ENCODE measurements around the gene NACC2. TPM values are rescaled to one million over a fixed set of nuclear protein-coding genes. Genes with fewer than 3 reads are reported as not detected.

The NACC2 gene
- total RNA-seq, 1 experiment from 2014 or later = not detected

DNA sequence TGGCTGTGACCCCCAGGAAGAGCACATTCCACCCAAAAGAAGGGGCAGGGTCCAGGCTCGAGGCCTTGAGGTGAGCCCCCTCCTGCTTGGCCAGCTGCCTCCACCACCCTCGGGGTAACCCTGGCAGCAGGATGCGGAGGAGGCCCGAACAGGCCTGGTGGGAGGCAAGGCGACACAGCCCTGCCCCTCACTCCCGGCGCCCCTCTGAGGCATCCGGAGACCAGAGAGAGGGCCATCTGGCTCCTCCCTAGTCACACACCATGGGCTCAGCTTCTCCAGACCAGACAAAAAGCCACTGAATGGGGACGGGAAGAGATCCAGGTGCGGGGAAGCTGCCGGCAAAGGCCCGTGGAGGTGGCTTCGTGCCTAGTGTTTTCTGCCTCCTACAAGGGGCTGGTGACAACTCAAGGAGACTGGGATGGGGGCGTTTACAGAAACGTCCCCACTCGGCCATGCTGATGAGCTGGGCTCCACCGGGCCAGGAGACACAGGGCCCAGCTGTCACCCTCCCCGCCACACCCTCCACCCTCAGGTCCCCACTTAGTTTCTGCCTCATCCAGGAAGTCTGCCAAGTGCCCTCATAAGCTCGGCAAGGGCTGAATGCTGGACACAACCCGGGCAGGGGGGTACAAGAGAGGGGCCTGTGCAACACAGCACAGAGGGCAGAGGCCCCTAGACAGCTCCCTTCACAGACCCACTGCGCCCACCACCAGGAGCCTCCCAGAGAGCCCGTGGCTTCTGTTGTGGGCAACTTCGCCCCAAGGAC lies 41.9 kb downstream of the NACC2 start:
- no peak for DNase-seq
- Histone ChIP-seq H3K4me3 (ENCODE audit: low read length) (no peak overlapping the region), H2AFZ (ENCODE audit: low read length) (no peak overlapping the region), H3K4me2 (ENCODE audit: low read depth, low read length, poor library complexity, severe bottlenecking) (no peak overlapping the region), H3K27me3 (ENCODE audit: low read length) (no peaks in the 10 kb centered on the region), H3K9ac (ENCODE audit: low read length) (no peak overlapping the region), H3K9me3 (ENCODE audit: low read length) (no peaks in the 10 kb centered on the region), H3K27ac (ENCODE audit: low read length) (no peak overlapping the region), H3K79me2 (ENCODE audit: low read length) (no peaks in the 10 kb centered on the region), H3K36me3 (ENCODE audit: insufficient read depth, low read length) (no peaks in the 10 kb centered on the region), H3K9me2 (replicated peaks; ENCODE audit: insufficient read depth, low read length) (no peaks in the 10 kb centered on the region), H3K4me1 (ENCODE audit: low read length) (peaks cover 29% of the 10 kb centered on the region), H4K20me1 (ENCODE audit: insufficient read depth, low read depth, low read length) (peaks cover 7% of the 10 kb centered on the region; the same call in 1 of the 2 replicates)

- peaks cover 22% of the 10 kb centered on the region for H3K4me1 ChIP-seq (ENCODE audit: low read length)
- no peak overlapping the region for H2AFZ ChIP-seq (ENCODE audit: low read length)
- H3K4me2 ChIP-seq (ENCODE audit: low read depth, low read length, poor library complexity, severe bottlenecking) = no peak overlapping the region
- peaks cover 7% of the 10 kb centered on the region; the same call in 1 of the 2 replicates for H4K20me1 ChIP-seq (ENCODE audit: insufficient read depth, low read depth, low read length)
- H3K79me2 ChIP-seq (ENCODE audit: low read length) = no peaks in the 10 kb centered on the region
- no peaks in the 10 kb centered on the region for H3K9me3 ChIP-seq (ENCODE audit: low read length)
- no peak overlapping the region for H3K9ac ChIP-seq (ENCODE audit: low read length)
- no peaks in the 10 kb centered on the region for H3K9me2 ChIP-seq (replicated peaks; ENCODE audit: insufficient read depth, low read length)
- no peak overlapping the region for H3K27ac ChIP-seq (ENCODE audit: low read length)
- no peaks in the 10 kb centered on the region for H3K36me3 ChIP-seq (ENCODE audit: insufficient read depth, low read length)
- no peak for DNase-seq
- H3K4me3 ChIP-seq (ENCODE audit: low read length) = no peak overlapping the region
- no peaks in the 10 kb centered on the region for H3K27me3 ChIP-seq (ENCODE audit: low read length)
Observed at GRCh38 chr9:136052472-136052880, 42.6 kb downstream of the NACC2 start.

- Histone ChIP-seq H3K9ac (ENCODE audit: low read length) (no peak overlapping the region), H3K9me3 (ENCODE audit: low read length) (no peaks in the 10 kb centered on the region), H3K27ac (ENCODE audit: low read length) (no peak overlapping the region), H3K27me3 (ENCODE audit: low read length) (no peaks in the 10 kb centered on the region), H2AFZ (ENCODE audit: low read length) (no peak overlapping the region), H3K79me2 (ENCODE audit: low read length) (no peaks in the 10 kb centered on the region), H3K4me2 (ENCODE audit: low read depth, low read length, poor library complexity, severe bottlenecking) (no peak overlapping the region), H3K9me2 (replicated peaks; ENCODE audit: insufficient read depth, low read length) (no peaks in the 10 kb centered on the region), H3K4me1 (ENCODE audit: low read length) (peaks cover 17% of the 10 kb centered on the region), H3K4me3 (ENCODE audit: low read length) (no peak overlapping the region), H3K36me3 (ENCODE audit: insufficient read depth, low read length) (no peaks in the 10 kb centered on the region), H4K20me1 (ENCODE audit: insufficient read depth, low read depth, low read length) (peaks cover 9% of the 10 kb centered on the region; the same call in 1 of the 2 replicates)
- no peak for DNase-seq
Observed at GRCh38 chr9:136051837-136052471, 43.1 kb downstream of the NACC2 start.

DNA sequence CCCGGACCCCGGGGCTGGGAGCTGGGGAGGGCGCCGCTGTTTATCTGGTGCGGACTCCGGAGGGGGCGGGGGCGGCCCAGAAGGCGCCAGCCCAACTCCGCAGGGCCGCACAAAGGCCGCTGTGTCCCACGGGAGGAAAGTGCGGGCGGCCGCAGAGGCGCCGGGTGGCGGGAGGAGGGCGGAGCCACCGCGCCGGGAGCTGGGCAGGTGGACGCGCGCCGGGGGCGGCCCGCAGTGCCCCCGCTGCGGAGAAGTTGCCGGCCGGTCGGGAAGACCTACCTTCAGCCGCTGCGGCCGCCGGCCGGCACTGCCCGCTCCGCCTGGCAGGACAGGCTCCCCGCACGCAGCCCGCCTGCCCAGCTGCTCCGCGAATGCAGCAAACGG lies 43.6 kb downstream of the NACC2 start:
- no peak for DNase-seq
- Histone ChIP-seq H3K9ac (ENCODE audit: low read length) (no peak overlapping the region), H3K9me3 (ENCODE audit: low read length) (no peaks in the 10 kb centered on the region), H3K9me2 (replicated peaks; ENCODE audit: insufficient read depth, low read length) (no peaks in the 10 kb centered on the region), H2AFZ (ENCODE audit: low read length) (no peak overlapping the region), H3K4me1 (ENCODE audit: low read length) (peaks cover 12% of the 10 kb centered on the region), H3K79me2 (ENCODE audit: low read length) (no peaks in the 10 kb centered on the region), H3K4me3 (ENCODE audit: low read length) (no peak overlapping the region), H4K20me1 (ENCODE audit: insufficient read depth, low read depth, low read length) (peaks cover 7% of the 10 kb centered on the region; the same call in 1 of the 2 replicates), H3K27me3 (ENCODE audit: low read length) (no peaks in the 10 kb centered on the region), H3K36me3 (ENCODE audit: insufficient read depth, low read length) (no peaks in the 10 kb centered on the region), H3K27ac (ENCODE audit: low read length) (no peak overlapping the region), H3K4me2 (ENCODE audit: low read depth, low read length, poor library complexity, severe bottlenecking) (no peak overlapping the region)

GRCh38 chr9:136050701-136051452 lies 44.2 kb downstream of the NACC2 start:
- Histone ChIP-seq H3K4me2 (ENCODE audit: low read depth, low read length, poor library complexity, severe bottlenecking) (no peak overlapping the region), H3K9ac (ENCODE audit: low read length) (no peak overlapping the region), H3K36me3 (ENCODE audit: insufficient read depth, low read length) (no peaks in the 10 kb centered on the region), H3K27me3 (ENCODE audit: low read length) (no peaks in the 10 kb centered on the region), H3K27ac (ENCODE audit: low read length) (no peak overlapping the region), H2AFZ (ENCODE audit: low read length) (no peak overlapping the region), H3K4me1 (ENCODE audit: low read length) (peaks cover 6% of the 10 kb centered on the region), H4K20me1 (ENCODE audit: insufficient read depth, low read depth, low read length) (peaks cover 7% of the 10 kb centered on the region; the same call in 1 of the 2 replicates), H3K4me3 (ENCODE audit: low read length) (no peak overlapping the region), H3K9me2 (replicated peaks; ENCODE audit: insufficient read depth, low read length) (no peaks in the 10 kb centered on the region), H3K9me3 (ENCODE audit: low read length) (no peaks in the 10 kb centered on the region), H3K79me2 (ENCODE audit: low read length) (no peaks in the 10 kb centered on the region)
- no peak for DNase-seq

GRCh38 chr9:136050266-136050700 lies 44.8 kb downstream of the NACC2 start:
- no peak for DNase-seq
- no peaks in the 10 kb centered on the region for H3K79me2 ChIP-seq (ENCODE audit: low read length)
- H2AFZ ChIP-seq (ENCODE audit: low read length) = no peak overlapping the region
- no peaks in the 10 kb centered on the region for H3K9me2 ChIP-seq (replicated peaks; ENCODE audit: insufficient read depth, low read length)
- H3K4me1 ChIP-seq (ENCODE audit: low read length) = peaks cover under 1% of the 10 kb centered on the region; the same call in 1 of the 2 replicates
- no peak overlapping the region for H3K4me3 ChIP-seq (ENCODE audit: low read length)
- H4K20me1 ChIP-seq (ENCODE audit: insufficient read depth, low read depth, low read length) = peaks cover 7% of the 10 kb centered on the region; the same call in 1 of the 2 replicates
- no peaks in the 10 kb centered on the region for H3K9me3 ChIP-seq (ENCODE audit: low read length)
- no peak overlapping the region for H3K27ac ChIP-seq (ENCODE audit: low read length)
- H3K9ac ChIP-seq (ENCODE audit: low read length) = no peak overlapping the region
- no peaks in the 10 kb centered on the region for H3K27me3 ChIP-seq (ENCODE audit: low read length)
- H3K4me2 ChIP-seq (ENCODE audit: low read depth, low read length, poor library complexity, severe bottlenecking) = no peak overlapping the region
- H3K36me3 ChIP-seq (ENCODE audit: insufficient read depth, low read length) = no peaks in the 10 kb centered on the region

- H3K27ac ChIP-seq (ENCODE audit: low read length) = no peak overlapping the region
- H3K4me1 ChIP-seq (ENCODE audit: low read length) = no peaks in the 10 kb centered on the region
- no peaks in the 10 kb centered on the region for H3K36me3 ChIP-seq (ENCODE audit: insufficient read depth, low read length)
- no peak overlapping the region for H3K4me2 ChIP-seq (ENCODE audit: low read depth, low read length, poor library complexity, severe bottlenecking)
- no peak overlapping the region for H3K4me3 ChIP-seq (ENCODE audit: low read length)
- no peak overlapping the region for H3K9ac ChIP-seq (ENCODE audit: low read length)
- no peaks in the 10 kb centered on the region for H3K9me2 ChIP-seq (replicated peaks; ENCODE audit: insufficient read depth, low read length)
- peaks cover 7% of the 10 kb centered on the region; the same call in 1 of the 2 replicates for H4K20me1 ChIP-seq (ENCODE audit: insufficient read depth, low read depth, low read length)
- no peaks in the 10 kb centered on the region for H3K9me3 ChIP-seq (ENCODE audit: low read length)
- H3K79me2 ChIP-seq (ENCODE audit: low read length) = no peaks in the 10 kb centered on the region
- no peak overlapping the region for H2AFZ ChIP-seq (ENCODE audit: low read length)
- no peaks in the 10 kb centered on the region for H3K27me3 ChIP-seq (ENCODE audit: low read length)
- DNase-seq = no peak
Observed at GRCh38 chr9:136049491-136050265, 45.4 kb downstream of the NACC2 start.

Data from Karpas-422 (cell line).